ENCODE data around the gene PCDH12.

Gene PCDH12

DNA sequence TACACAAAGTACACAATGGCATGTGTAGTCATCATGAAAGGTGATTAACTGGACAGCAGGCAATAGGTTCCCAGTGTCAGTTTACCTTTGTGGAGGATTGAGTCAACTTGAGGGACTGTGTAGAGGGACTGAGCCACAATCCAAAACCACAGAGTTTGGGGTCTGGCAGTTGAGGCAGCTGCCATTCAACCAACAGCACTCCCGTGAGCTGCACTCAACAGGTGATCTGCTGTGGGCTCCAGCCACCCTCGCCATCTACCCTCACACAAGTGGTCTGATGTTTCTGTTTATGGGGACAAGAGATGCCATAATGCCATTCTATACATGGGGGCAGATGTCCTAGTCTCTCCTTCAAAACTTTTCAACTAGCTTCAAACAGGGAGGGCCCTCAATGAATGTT lies 37.2 kb downstream of the PCDH12 start:
- no peak overlapping the region for H3K4me3 ChIP-seq (replicated peaks; ENCODE audit: low read depth, low read length)
- no peak for DNase-seq (ENCODE audit: low read depth)
- TF ChIP-seq, protein P1, sequence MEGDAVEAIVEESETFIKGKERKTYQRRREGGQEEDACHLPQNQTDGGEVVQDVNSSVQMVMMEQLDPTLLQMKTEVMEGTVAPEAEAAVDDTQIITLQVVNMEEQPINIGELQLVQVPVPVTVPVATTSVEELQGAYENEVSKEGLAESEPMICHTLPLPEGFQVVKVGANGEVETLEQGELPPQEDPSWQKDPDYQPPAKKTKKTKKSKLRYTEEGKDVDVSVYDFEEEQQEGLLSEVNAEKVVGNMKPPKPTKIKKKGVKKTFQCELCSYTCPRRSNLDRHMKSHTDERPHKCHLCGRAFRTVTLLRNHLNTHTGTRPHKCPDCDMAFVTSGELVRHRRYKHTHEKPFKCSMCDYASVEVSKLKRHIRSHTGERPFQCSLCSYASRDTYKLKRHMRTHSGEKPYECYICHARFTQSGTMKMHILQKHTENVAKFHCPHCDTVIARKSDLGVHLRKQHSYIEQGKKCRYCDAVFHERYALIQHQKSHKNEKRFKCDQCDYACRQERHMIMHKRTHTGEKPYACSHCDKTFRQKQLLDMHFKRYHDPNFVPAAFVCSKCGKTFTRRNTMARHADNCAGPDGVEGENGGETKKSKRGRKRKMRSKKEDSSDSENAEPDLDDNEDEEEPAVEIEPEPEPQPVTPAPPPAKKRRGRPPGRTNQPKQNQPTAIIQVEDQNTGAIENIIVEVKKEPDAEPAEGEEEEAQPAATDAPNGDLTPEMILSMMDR (IDR thresholded peaks at IDR 0.05; ENCODE audit: low read length, missing control alignments) = no peak

DNA sequence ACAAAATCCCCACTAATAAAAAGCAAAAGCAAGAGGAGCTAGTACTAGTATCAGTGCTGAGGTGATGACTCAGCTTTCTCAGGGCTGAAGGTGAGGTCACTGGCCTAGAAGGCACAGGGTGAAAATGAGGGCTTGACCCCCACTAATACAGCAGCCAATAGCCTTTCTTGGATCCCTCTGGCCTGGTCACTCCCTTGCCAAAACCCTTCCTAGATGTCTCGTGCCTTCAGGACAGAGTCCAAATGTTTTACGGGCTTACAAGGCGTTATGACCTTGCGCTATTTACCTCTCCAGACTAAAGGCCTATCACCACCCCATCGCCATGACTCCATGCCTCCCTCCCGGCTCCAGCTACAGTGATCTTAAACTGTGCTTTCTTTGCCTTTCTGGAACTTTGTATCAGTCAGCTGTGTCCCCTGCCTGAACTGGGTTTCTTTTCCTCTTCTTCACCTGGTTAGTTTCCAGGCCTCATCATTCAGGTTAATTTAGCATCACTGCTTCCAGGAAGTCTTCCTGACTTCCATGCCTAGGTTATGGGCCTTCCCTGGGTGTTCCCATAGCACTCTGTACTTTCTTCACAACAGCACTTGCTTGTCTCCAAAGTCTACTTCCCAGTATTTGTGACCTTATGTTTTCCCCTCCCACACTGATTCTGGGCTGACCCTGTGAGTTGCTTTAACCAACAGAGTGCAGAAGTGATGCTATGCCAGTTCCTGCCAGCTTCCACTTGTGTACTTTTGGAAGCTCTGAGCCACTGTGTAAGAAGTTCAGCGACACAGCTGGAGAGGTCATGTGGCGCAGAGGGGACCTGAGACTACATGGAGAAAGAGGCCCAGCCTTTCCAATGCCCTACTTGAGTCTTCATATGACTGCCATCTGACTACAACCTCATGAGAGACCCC lies 38.5 kb downstream of the PCDH12 start:
- TF ChIP-seq, protein P1 (IDR thresholded peaks at IDR 0.05; ENCODE audit: low read length, missing control alignments) = no peak
- H3K4me3 ChIP-seq (replicated peaks; ENCODE audit: low read depth, low read length) = no peak overlapping the region
- no peak for DNase-seq (ENCODE audit: low read depth)

DNA sequence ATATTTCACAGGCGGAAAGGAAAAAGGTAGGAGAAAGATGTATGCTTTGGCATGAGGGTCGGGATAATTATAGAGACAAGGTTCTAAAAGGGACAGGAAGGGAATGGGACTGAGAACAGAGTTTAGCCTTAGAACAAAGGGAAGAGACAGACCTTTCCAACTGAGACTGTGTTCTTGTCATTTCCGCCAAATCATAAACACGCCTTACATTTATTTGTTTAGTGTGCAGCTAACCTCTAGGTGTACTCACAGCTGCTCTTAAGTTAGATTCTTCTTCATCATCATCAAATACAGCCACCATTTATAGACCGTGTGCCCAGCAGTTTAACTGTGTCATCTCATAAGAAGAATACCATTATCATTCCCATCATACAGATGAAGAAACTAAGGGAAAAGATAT lies 40.2 kb downstream of the PCDH12 start:
- no peak overlapping the region for H3K4me3 ChIP-seq (replicated peaks; ENCODE audit: low read depth, low read length)
- TF ChIP-seq, protein P1 (IDR thresholded peaks at IDR 0.05; ENCODE audit: low read length, missing control alignments) = no peak
- DNase-seq (ENCODE audit: low read depth) = no peak

DNA sequence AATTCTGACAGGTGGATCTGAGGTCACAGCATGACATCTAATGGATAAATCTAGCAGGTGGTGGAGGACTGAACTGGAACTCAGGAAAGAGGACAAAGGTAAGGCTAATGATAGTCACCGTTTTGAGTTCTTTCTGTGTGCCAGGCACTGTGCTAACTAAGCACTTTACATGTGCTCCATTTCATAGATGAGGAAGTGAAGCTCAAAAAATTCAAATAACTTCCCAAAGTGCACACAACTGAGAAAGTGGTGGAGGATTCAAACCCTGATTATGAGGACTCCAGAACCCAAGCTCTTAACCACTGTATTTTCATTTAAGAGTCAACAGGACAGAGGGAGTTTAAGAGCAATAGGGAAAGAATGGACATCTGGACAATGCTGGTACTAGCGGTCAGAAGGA lies 41.5 kb downstream of the PCDH12 start:
- TF ChIP-seq, protein P1 (IDR thresholded peaks at IDR 0.05; ENCODE audit: low read length, missing control alignments) = no peak
- H3K4me3 ChIP-seq (replicated peaks; ENCODE audit: low read depth, low read length) = no peak overlapping the region
- no peak for DNase-seq (ENCODE audit: low read depth)

DNA sequence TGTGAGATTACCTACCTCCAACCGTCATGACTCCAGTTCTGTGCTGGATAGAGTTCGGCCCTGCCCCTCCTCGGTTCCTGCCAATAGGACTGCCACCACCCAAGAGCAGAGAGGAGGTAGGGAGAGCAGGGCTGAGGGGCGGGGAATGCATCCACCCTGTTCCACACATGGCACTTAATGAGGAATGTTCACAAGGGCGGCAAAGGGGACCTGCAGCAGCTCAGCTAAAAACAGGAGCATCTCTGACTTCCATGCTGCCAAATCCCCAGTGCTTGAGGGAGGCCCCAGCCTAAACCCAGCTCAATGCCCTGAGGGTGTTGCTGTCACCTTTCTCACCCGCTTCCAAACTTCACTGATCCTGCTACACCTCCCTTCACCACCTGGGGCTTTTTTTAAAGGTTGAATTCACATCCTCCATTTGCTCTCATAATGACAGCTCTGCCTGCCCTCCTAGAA lies 42.1 kb downstream of the PCDH12 start:
- H3K4me3 ChIP-seq (replicated peaks; ENCODE audit: low read depth, low read length) = no peak overlapping the region
- DNase-seq (ENCODE audit: low read depth) = no peak
- TF ChIP-seq, protein P1 (IDR thresholded peaks at IDR 0.05; ENCODE audit: low read length, missing control alignments) = no peak

DNA sequence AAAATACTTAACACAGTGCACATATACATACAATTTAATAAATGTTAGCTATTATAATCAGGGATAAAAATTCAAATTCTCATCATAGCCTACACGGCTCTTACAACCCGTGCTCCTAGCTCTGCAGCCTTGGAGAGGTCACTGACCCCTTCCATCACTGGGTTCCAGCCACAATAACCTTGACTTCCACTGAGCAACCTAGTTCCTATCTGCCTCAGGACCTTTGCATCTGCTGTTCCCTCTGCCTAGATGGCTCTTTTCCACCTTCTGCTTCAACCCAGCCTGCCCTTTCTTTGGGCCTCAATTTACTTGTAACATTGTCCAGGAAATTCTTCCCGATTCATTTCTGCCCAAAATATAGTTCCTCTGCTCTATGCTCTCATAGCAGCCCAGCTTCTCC lies 43.2 kb downstream of the PCDH12 start:
- H3K4me3 ChIP-seq (replicated peaks; ENCODE audit: low read depth, low read length) = no peak overlapping the region
- TF ChIP-seq, protein P1 (IDR thresholded peaks at IDR 0.05; ENCODE audit: low read length, missing control alignments) = no peak
- no peak for DNase-seq (ENCODE audit: low read depth)

All from fibroblast of pulmonary artery (primary cell).